Raji (cell line): Measurements from ENCODE around the gene TMEM267.

Source experiments
- POLR2A ChIP-seq: IDR thresholded peaks from 2 replicates; pipeline ENCODE4 v1.6.1; 2011; ENCODE audit warnings: low read depth, low read length, control low read depth; ENCODE audit not compliant: insufficient read depth

Gene TMEM267

GRCh38 chr5:43420241-43420640, 63.4 kb downstream of the TMEM267 start:
- TF ChIP-seq POLR2A: no peak

GRCh38 chr5:43418561-43418960, 65.1 kb downstream of the TMEM267 start:
- no peak for TF ChIP-seq POLR2A

- TF ChIP-seq POLR2A: no peak
Measured at GRCh38 chr5:43416803-43417394, 66.8 kb downstream of the TMEM267 start.

GRCh38 chr5:43415935-43416802, 67.5 kb downstream of the TMEM267 start:
- no peak for TF ChIP-seq POLR2A

- TF ChIP-seq POLR2A: no peak
Measured at GRCh38 chr5:43413966-43414365, 69.7 kb downstream of the TMEM267 start.

- TF ChIP-seq POLR2A: no peak
Measured at GRCh38 chr5:43412644-43413043, 71.0 kb downstream of the TMEM267 start.

- no peak for TF ChIP-seq POLR2A
Measured at GRCh38 chr5:43412156-43412555, 71.5 kb downstream of the TMEM267 start, which contains the start of gene CCL28. TSS of gene CCL28 (minus strand) at chr5:43412391. CDS start at chr5:43412316, 75 bp downstream.

GRCh38 chr5:43411495-43411894, 72.2 kb downstream of the TMEM267 start:
- TF ChIP-seq POLR2A: no peak

GRCh38 chr5:43410414-43410813, 73.3 kb downstream of the TMEM267 start:
- no peak for TF ChIP-seq POLR2A

GRCh38 chr5:43409809-43410271, 73.8 kb downstream of the TMEM267 start:
- no peak for TF ChIP-seq POLR2A

- no peak for TF ChIP-seq POLR2A
Measured at GRCh38 chr5:43401827-43402226, 81.8 kb downstream of the TMEM267 start.

- no peak for TF ChIP-seq POLR2A
Measured at GRCh38 chr5:43400082-43400481, 83.6 kb downstream of the TMEM267 start.

- no peak for TF ChIP-seq POLR2A
Measured at GRCh38 chr5:43396762-43397304, 86.8 kb downstream of the TMEM267 start.
